ENCODE measurements around the gene ERBB4.

- TF ChIP-seq CTCF (IDR thresholded peaks at IDR 0.05): no peak
- no peak for TF ChIP-seq EP300 (IDR thresholded peaks at IDR 0.05)
Measured at GRCh38 chr2:212007972-212008371, 530.6 kb downstream of the ERBB4 start.
